Left lung (tissue), 10 donors: Measurements from ENCODE around the gene FBXO38. TPM values are rescaled to one million over a fixed set of nuclear protein-coding genes. Genes with fewer than 3 reads are reported as not detected.

ENCODE experiments used
- ATAC-seq: fragments of 200-7000 bp; cut with Tn5 transposase; one replicate; pipeline ENCODE4 v1.9.1; 2020; ENCODE audit warnings: moderate library complexity
- DNase-seq, 4 donors: peaks; one replicate each; pipeline ENCODE4 v3.0.0-alpha.2; 2013 to 2020
- H3K27ac ChIP-seq, 2 donors: fragments of 200-600 bp; sonication (generic) in 1 of 2; one replicate each; pipeline versions ENCODE4 v1.5.0 to v1.8.0; 2020 to 2021
- H3K27me3 ChIP-seq, 2 donors: fragments of 200-600 bp; sonication (generic) in 1 of 2; one replicate each; pipeline versions ENCODE4 v1.5.0 to v1.8.0; 2020 to 2021
- H3K36me3 ChIP-seq, 2 donors: fragments of 200-600 bp; sonication (generic) in 1 of 2; one replicate each; pipeline versions ENCODE4 v1.5.0 to v1.8.0; 2020 to 2021
- H3K4me1 ChIP-seq, 2 donors: fragments of 200-600 bp; one replicate each; pipeline ENCODE4 v1.8.0; 2021
- H3K4me3 ChIP-seq, 2 donors: fragments of 200-600 bp; sonication (generic) in 1 of 2; one replicate each; pipeline versions ENCODE4 v1.5.0 to v1.8.0; 2020 to 2021; ENCODE audit warnings: mild to moderate bottlenecking in 1 of 2
- H3K9me3 ChIP-seq, 2 donors: fragments of 200-600 bp; sonication (generic) in 1 of 2; one replicate each; pipeline versions ENCODE4 v1.5.0 to v1.8.0; 2020 to 2021
- CTCF ChIP-seq, 2 donors: fragments of 200-600 bp; sonication (generic) in 1 of 2; IDR thresholded peaks; one replicate each; pipeline versions ENCODE4 v1.5.0 to v1.8.0; 2021; ENCODE audit warnings: antibody characterized with exemption in 2 of 2
- intact Hi-C, 2 donors: fragments of 100-400 bp; cut with DNase I; formaldehyde crosslinking; loops; one replicate each; pipeline versions ENCODE4 v1.11.2 to v1.14.2; 2022
- polyA plus RNA-seq, 6 donors: library from polyadenylated mRNA; unstranded; fragments of 120-200 nt; gene quantifications; one replicate each; pipeline ENCODE4 v1.2.1, GENCODE V29; 2013; ENCODE audit not compliant: insufficient read length in 6 of 6
- total RNA-seq, 2 donors: library from RNA; stranded (reverse); fragmentation: NEBNext Ultra II Directional; extraction: Animal tissue kit (Norgen Biotek cat#: 25700); gene quantifications; one replicate each; pipeline ENCODE4 v1.2.1, GENCODE V29; 2021
- donor health status: DM: no; HTN: yes; CAD: no.
- donor health status: DM: no; HTN: no; CAD: no.

The FBXO38 gene
- total and polyA plus RNA-seq, 8 donors = 45.0 to 72.9 (median 52.8) TPM

- Histone ChIP-seq H3K27ac (peak overlapping the region in 1 of 2 donors; percentile 10), H3K9me3 (no peaks in the 10 kb centered on the region), H3K4me1 (peaks cover 0 to 6% of the 10 kb centered on the region in 2 donors), H3K27me3 (no peaks in the 10 kb centered on the region), H3K4me3 (no peak overlapping the region), H3K36me3 (peaks cover 0 to 98% of the 10 kb centered on the region in 2 donors)
- DNase-seq (no peak), ATAC-seq (peak; percentile 64)
- TF ChIP-seq CTCF (IDR thresholded peaks at IDR 0.05) = no peak
- intact Hi-C loops = no loop called here
Measured at GRCh38 chr5:148438933-148439332, 55.2 kb downstream of the FBXO38 start.

- peaks cover 0 to 56% of the 10 kb centered on the region in 2 donors for H3K36me3 ChIP-seq
- intact Hi-C loops = loop anchor here in 1 of 2 donors (10.0 kb wide), 1 partner anchor 292 kb away; no protein-coding TSS in a partner anchor
Measured at GRCh38 chr5:148443241-148443640, 59.5 kb downstream of the FBXO38 start.

GRCh38 chr5:148443998-148444397, 60.2 kb downstream of the FBXO38 start:
- H3K9me3 ChIP-seq = no peaks in the 10 kb centered on the region
- no peak overlapping the region for H3K27ac ChIP-seq
- H3K4me1 ChIP-seq = no peaks in the 10 kb centered on the region
- intact Hi-C loops = loop anchor here in 1 of 2 donors (10.0 kb wide), 1 partner anchor 291 kb away; no protein-coding TSS in a partner anchor
- no peaks in the 10 kb centered on the region for H3K27me3 ChIP-seq
- peak; percentile 93 for ATAC-seq
- TF ChIP-seq CTCF (IDR thresholded peaks at IDR 0.05) = peak; percentile 65 to 66
- DNase-seq = peak in 2 of 4 donors; percentile 70 to 80
- H3K36me3 ChIP-seq = peaks cover 0 to 48% of the 10 kb centered on the region in 2 donors
- no peak overlapping the region for H3K4me3 ChIP-seq

More at GRCh38 chr5:148443241-148443640, 59.5 kb downstream of the FBXO38 start:
- Histone ChIP-seq H3K9me3 (no peaks in the 10 kb centered on the region), H3K27me3 (no peaks in the 10 kb centered on the region), H3K4me3 (no peak overlapping the region), H3K4me1 (no peaks in the 10 kb centered on the region), H3K27ac (no peak overlapping the region)
- DNase-seq = no peak
- TF ChIP-seq CTCF (IDR thresholded peaks at IDR 0.05) = no peak
- ATAC-seq = no peak

- Histone ChIP-seq H3K4me1 (no peaks in the 10 kb centered on the region), H3K9me3 (no peaks in the 10 kb centered on the region), H3K4me3 (no peak overlapping the region), H3K36me3 (peaks cover 0 to 32% of the 10 kb centered on the region in 2 donors), H3K27me3 (no peaks in the 10 kb centered on the region), H3K27ac (no peak overlapping the region)
- DNase-seq (no peak), ATAC-seq (no peak)
- no peak for TF ChIP-seq CTCF (IDR thresholded peaks at IDR 0.05)
- intact Hi-C loops = loop anchor here in 1 of 2 donors (10.0 kb wide), 1 partner anchor 289 kb away; no protein-coding TSS in a partner anchor
Measured at GRCh38 chr5:148445578-148445977, 61.8 kb downstream of the FBXO38 start.

GRCh38 chr5:148446611-148447010, 62.9 kb downstream of the FBXO38 start:
- no peak for ATAC-seq
- Histone ChIP-seq H3K36me3 (peaks cover 0 to 22% of the 10 kb centered on the region in 2 donors), H3K27ac (no peak overlapping the region), H3K4me3 (no peak overlapping the region), H3K9me3 (no peaks in the 10 kb centered on the region), H3K4me1 (no peaks in the 10 kb centered on the region), H3K27me3 (no peaks in the 10 kb centered on the region)
- DNase-seq = no peak
- no peak for TF ChIP-seq CTCF (IDR thresholded peaks at IDR 0.05)
- intact Hi-C loops = loop anchor here in 1 of 2 donors (10.0 kb wide), 1 partner anchor 288 kb away; no protein-coding TSS in a partner anchor
